ENCODE measurements around the gene BABAM2.
A peak's percentile ranks its signal among the peaks of the same experiment; 100 is the strongest.
"Not testable (repeated sequence)": the region's sequence is repeated elsewhere in the genome, so short reads cannot be mapped to it uniquely, and the experiment has no call there.

BABAM2 gene

DNA sequence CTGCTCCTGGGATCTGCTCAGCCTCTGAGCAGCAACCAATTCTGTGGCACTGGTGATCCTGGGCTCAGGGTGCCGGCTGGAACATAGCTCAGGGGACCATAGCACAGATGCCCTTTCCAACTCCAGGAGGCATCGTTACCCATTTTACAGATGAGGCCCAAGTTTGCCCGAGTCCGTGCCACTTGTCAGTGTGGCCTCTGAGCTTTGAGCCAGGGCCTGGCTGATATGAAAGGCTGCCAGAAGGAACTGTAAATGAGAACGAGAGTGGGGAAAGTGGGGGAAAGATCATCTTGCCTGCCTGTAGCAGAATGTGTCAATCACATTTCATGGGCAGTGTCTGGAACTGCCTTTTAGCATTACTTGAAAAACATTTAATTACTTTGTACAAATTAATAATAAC lies 478.8 kb downstream of the BABAM2 start:
- DNase-seq, result no peak

DNA sequence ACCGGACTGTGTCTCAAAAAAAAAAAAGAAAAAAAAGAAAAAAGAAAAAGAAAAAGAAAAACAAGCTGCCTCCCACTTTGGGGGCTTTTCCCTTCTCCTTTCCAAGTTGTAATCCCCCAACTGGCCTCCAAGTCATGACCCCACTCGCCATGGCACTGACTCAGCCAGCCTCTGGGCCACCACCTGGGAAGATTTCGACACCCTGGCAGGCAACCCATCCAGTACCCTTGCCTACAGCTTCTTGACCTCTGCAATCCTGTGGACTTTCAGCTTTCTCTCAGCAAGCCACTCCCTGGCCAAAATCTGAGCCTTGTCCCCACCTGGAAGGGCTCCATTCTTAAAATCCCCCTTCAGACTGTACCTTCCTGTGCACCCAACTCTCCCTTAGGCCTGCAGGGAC lies 479.8 kb downstream of the BABAM2 start:
- no peak for DNase-seq

DNA sequence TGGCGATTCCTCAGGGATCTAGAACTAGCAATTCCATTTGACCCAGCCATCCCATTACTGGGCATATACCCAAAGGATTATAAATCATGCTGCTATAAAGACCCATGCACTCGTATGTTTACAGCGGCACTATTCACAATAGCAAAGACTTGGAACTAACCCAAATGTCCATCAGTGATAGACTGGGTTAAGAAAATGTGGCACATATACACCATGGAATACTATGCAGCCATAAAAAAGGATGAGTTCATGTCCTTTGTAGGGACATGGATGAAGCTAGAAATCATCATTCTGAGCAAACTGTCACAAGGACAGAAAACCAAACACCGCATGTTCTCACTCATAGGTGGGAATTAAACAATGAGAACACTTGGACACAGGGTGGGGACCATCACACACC lies 481.2 kb downstream of the BABAM2 start:
- DNase-seq, result not testable (repeated sequence)

DNA sequence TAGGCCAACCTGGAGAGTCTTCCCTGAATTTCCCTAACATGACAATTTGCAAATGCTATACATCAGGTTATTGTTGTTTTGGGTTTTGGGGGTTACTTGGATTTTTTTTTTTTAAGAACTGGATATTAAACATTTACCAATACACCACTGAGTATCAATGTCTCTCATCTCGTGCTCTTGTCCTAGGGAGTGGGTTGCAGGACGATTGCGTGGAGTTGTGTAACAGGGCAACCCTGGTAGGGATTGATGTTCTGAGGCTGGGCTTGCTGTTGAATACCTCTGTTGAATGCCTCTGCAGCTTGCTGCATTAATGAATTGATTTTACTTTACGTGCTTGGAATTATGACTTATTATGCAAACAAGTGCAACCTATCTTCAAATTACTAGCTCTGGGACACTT lies 483.3 kb downstream of the BABAM2 start:
- no peak for DNase-seq

DNA sequence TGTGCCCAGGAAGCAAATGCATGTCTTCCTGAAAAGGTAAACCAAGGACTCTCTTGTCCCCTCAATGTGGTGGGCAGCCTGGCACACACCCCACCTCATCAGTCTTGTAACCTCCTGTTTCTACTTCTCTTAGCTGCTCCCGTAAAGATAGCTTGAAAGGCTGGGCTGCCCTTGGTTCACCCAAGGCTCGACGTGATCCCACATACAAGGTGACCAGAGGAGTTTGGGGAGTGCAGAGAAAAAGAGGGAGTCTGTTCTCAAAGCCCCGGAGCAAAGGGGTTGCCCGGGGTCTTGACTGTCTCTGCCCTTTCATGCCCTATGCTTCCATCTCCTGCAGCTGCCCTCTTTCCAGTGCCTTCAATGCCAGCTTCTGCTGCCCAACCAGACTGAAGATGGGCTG lies 483.8 kb downstream of the BABAM2 start:
- DNase-seq, result no peak

DNA sequence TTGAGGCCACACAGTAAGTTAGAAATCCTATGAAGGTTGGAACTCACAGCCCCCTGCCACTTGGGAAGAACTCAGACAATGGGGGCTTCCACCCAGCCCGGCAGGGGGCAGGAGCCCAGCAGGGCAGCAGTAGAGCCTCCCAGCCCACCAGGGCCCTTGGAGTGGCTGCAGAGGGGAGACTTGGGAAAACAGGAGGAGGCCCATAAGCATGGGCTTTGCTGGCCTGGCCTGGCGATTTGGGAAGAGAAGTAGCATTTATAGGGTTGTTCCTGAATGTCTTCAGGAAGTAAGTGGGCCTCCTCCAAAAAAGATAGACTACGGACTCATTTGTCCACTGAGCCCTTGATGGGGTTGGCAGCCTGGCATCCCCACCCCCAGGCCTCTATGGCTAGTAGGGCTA lies 484.7 kb downstream of the BABAM2 start:
- no peak for DNase-seq

DNA sequence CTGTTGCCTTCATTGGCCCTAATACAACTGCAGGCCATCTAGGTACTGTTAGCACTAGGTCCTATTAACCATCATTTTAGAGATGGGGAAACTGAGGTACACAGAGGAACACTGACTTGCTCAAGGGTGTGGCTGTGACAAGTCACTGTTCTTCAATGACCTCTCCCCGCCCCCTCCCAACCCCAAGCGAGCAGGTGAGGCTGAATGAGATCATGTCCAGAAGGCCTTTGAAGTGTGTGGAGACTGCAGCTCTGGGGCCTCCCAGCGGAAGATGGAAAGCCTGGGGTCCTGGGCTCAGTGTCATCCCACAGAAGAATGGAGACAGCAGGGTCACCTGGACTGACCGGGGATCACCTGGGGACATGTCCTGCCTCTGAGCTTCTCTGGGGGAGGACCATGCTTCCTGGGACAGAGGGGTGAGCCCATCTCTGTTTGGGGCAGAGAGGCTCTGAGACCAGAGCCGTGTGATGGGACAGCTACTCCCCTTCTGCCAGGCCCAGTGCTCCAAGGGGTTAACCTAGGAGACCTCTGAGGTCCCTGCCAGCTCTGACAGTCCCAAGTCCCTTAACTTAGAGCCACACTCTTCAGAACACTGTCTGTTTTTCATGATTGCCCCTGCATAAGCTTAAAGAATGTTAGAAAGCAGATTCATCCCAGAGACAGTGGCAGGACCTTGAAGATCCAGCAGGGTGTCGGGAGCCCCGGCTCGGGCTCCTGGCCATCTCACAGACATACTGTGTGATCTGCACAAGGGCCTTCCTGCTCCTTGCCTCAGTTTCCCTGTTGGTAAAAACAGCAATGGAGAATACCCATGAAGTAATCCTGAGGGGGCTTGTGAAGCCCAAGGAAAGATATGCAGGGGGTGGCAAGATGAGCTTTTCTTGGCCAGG lies 485.5 kb downstream of the BABAM2 start:
- no peak for DNase-seq

DNA sequence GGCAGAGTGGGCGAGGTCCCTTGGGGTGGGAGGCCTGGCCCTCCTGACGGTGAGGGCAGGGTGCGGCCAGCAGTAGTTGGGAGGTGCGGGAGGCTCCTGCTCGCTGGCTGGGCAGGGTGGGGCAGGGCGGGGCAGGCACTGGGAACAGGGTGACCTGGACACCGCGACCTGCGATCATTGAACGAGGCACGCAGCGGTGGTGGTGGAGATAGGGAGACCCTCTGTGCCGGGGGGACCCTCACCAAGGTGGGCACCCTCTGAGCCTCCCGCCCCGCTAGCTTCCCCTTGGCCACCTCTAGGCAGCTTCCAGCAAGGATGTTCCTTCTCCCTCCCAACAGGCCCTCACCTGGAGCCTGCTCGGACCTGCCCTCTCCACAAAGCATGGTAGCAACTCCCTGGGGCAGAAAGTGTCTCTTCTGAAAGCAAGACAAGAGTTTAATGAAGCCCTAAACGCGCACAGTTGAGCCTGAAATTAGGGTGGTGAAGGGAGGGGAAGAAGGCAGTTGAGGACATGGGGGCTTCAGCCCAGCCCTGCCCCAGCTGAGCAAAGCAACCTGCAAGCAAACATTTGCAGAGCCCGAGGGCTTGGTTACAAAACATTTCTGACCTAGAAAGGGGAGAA lies 486.8 kb downstream of the BABAM2 start:
- DNase-seq, result no peak

DNA sequence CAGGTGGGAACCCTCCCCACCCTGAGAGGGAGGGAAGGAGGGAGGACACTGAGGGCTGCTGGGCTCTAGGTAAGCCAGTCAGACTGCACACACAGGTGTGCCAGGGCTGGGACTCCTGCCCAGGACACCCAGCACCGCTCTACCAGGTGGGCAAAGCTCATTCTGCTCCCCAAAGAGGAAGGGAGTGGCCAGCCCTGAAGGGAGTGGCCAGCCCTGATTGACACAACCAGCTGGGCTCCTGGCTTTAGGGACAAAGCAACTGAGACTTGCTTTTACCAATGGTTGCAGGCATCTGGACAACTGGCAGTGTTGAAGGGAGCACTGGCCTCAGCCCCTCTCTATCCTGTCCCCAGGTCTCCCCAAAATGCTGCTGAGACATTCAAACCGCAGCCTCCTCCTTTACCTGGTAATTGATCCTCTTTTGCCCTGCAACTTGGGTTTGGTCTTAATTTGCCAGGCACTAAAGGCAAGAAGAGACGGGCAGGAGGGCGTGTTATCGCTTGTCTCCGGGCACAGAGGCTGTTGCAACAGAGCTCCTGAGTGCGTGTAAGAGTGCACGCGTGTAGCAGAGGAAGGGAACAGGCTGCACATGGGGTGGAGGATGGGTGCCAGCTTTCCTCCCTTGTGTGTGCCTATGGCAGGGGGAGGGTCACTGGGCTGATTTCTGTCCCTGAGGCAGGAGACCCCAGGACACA lies 487.6 kb downstream of the BABAM2 start:
- no peak for DNase-seq

DNA sequence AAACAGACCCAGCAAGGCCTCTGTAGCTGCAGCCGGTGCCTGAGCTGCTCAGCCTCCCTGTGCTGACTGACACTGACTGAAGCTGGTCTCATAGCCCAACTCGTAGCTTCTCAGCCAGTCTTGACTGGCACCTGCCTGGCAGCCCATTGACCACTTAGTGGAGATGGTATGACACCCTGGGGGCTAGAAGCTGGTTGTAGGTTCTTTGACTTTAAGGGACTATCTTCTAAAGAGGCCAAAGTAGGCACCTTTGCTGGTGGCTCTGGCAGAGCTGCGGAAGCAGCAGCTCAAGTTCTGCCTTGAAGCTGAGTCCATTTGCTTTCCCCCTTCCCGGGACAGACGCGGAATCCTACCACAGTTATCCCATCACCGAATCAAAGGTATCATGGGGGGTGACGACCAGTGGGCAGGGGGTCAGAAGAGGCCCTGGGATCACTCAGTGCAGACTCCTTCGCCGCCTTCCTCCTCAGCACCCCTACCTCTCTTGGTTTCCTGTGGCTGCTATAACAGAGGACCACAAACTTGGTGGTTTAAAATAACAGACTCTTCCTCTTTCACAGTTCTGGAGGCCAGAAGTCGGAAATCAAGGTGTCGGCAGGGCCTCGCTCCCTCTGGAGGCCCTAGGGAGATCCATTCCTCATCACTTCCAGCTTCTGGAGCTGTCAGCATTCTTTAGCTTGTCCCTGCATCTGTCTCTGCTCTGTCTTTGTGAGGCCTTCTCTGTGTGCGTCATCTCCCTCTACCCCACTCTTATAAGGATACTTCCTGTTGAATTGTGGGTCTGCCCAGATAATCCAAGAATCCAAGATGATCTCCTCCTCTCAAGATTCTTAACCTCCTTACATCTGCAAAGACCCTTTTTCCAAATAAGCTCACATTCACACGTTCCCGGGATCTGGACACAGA lies 488.4 kb downstream of the BABAM2 start:
- peak; percentile 28 for DNase-seq

DNA sequence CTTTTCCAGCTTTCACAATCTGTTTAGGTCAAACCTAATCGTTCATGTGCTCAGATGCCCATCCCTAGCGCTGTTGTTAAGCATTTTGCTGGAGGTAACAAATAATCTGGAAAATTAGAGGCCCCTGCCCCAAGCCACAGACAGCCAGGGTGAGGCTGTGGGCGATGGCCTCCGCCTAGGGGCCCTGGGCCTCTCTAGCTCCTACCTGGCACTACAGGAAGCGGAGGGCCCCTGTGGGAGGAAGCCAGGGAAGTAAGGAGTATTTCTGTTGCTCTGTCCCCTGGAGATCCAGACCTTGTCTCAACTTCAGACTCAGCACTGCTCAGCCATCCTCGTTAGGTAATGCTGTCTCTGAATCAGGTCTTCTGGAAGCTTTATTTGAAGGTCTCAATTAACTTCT lies 489.7 kb downstream of the BABAM2 start:
- DNase-seq, result no peak

DNA sequence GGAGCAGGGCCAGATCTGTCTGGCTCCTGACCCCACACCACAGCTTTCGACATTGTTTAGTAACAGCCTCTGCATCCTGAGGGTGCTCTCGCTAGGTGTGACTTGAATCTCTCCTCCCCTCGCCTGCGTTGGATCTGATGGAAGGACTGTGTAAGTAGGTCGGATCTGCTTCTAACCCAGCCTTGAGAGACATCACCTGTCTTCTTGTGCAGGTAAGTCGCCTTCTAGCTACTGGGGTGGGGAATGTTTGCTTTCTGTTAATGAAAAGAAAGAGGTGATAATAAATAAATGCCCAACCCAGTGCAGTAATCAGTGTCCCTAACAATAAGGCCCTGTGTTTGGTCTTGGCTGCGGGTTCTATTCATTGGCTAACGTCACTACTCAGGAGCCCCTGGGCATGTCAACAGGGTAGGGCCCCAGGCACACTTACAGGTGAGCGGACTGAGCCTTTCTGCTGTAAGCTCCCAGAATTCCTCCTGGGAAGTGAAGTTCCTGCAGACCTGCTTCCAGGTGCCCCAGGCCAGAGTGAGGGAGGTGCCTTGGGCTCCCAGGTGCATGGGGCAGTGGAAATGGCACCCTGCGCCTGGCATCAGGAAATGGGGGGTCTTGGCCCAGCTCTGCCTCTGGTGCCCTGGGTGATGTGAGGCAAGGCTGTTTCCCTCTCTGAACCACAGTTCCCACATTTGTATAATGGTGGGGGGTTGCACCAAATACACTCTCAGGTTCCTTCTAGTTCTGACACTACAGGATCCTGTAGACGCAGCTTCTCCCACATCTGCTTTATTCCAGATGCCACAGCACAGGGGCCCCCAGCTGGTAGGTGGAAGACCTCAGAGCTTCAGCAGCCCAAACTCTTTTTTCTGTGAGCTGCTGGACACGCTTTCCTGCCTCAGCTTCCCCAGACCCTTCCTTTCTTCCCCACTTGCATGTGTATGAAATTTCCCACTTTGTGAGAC lies 491.0 kb downstream of the BABAM2 start:
- DNase-seq, result no peak

DNA sequence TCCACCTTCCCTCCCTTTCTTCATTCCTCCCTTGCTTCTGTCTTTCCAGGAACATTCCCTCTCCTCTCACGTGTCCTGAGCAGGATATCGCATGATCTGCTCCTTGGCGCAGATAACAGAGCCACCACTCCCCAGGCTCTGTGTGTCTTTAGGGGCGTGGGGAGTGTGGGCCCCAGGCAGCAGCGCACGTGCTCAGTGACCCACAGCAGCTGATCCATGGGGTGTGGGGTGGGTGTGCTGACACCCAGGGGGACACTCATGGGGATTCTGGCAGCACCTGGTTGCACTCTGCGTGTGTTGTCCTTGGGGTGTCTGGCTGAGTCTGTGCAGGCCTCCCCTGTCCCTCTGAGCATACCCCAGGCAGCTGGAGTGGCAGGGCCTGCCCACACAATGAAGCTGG lies 492.2 kb downstream of the BABAM2 start:
- DNase-seq, result no peak

DNA sequence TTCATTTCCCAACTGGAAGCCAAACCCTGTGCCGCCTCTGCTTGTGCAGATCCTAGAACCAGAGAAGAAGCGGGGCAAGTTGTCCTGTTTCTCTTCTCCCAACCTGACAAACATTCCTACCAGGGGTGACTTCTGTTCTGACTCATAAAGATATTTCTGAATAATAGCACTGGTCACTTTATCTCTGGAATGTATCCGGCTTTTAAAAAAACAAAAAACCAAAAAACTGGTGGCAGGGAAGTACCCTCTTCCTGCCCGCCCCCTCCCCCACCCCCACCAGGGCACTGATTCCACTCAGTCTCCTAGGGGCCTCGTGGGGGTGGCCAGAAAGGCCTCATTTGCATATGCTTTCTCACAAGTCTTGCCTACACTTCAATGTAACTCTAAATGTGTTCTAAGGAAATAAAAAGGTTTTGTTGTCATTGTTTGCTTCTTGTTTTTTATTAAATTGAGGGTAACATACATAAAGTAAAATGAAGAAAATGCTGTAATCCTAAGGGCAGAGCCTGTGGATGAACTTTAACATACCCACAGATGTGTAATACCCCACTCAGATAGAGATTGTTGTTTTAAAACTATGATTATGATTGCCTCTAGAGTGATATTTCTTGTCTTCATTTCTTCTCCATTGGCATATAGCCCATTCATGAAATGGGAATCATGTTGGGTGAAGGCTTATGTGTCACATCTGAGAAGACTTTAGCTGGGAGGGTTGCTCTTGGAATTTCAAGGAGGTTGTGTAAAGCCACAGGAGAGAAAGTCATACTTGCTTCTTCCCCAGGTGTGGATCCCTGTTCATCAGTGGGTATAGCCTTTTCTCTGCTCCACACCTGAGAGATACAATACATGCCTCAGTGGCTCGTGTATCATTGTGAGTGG lies 496.8 kb downstream of the BABAM2 start:
- DNase-seq, result peak; percentile 31
